HCT116 (cell line): ENCODE data around the gene NBEAL2. TPM values are rescaled to one million over a fixed set of nuclear protein-coding genes. Genes with fewer than 3 reads are reported as not detected.

Experiments used
- ATAC-seq: fragments of 200-7000 bp; cut with Tn5 transposase; 2 replicates; pipeline ENCODE4 v1.9.1; 2020; ENCODE audit warnings: mild to moderate bottlenecking, moderate library complexity
- BruUV-seq: library from RNA; stranded (reverse); fragments of 400-500 nt; replicated peaks from 2 replicates; lab custom pipeline; 2021; lab: Mats Ljungman, UMichigan
- CTCF ChIA-PET: fragments of 300-600 bp; sonication (Branson Sonifier 250); formaldehyde crosslinking; loops from one replicate; lab custom pipeline; 2021; ENCODE audit warnings: antibody characterized with exemption; lab: Charles Lee
- POLR2A ChIA-PET: fragments of 300-600, 350-600 bp; sonication (Branson Sonifier 250); formaldehyde crosslinking; loops from one replicate; lab custom pipeline; 2021; ENCODE audit warnings: antibody characterized with exemption; lab: Charles Lee
- RAD21 ChIA-PET, 2 experiments: fragments of 300-600 bp; sonication (Branson Sonifier 250); formaldehyde crosslinking; loops; one replicate each; lab custom pipeline; 2023; ENCODE audit warnings: low total read pairs in 2 of 2; ENCODE audit not compliant: uncharacterized antibody in 2 of 2, unreplicated experiment in 2 of 2, low non-redundant PET in 1 of 2; lab: Charles Lee
- DNase-seq: peaks from one replicate; pipeline ENCODE4 v3.0.0-alpha.2; 2010; ENCODE audit warnings: low read depth, low spot score
- H2AFZ ChIP-seq: fragments of 200-600 bp; shearing (Covaris generic), sonication (generic); 2 replicates; pipeline ENCODE4 v1.6.1; 2017; ENCODE audit warnings: low read depth, mixed run types, mixed read lengths, antibody characterized with exemption, low read length; ENCODE audit not compliant: poor library complexity, severe bottlenecking
- H3K27ac ChIP-seq: 2 replicates; pipeline ENCODE4 v1.5.1; 2012; ENCODE audit warnings: low read depth, low read length
- H3K27me3 ChIP-seq: fragments of 200-600 bp; sonication (generic); 2 replicates; pipeline ENCODE4 v1.6.1; 2016; ENCODE audit warnings: mixed run types, low read length, mixed read lengths; ENCODE audit not compliant: insufficient read depth
- H3K36me3 ChIP-seq, 2 experiments: fragments of 200-500 bp in 1 of 2; fragments of 200-600 bp in 1 of 2; sonication (Bioruptor generic) in 1 of 2; sonication (generic) in 1 of 2; 2 replicates each; pipeline versions ENCODE4 v1.5.1 to v1.6.1; 2014 to 2016; ENCODE audit warnings: low read length in 2 of 2, inconsistent platforms in 1 of 2, mixed read lengths in 1 of 2, mixed run types in 1 of 2; ENCODE audit not compliant: insufficient read depth in 2 of 2, control insufficient read depth in 1 of 2
- H3K4me1 ChIP-seq, 2 experiments: fragments of 200-600 bp in 1 of 2; sonication (generic) in 1 of 2; 2 replicates each; pipeline versions ENCODE4 v1.5.1 to v1.6.1; 2012 to 2017; ENCODE audit warnings: low read length in 2 of 2, inconsistent platforms in 1 of 2, mild to moderate bottlenecking in 1 of 2, mixed read lengths in 1 of 2, mixed run types in 1 of 2, moderate library complexity in 1 of 2; ENCODE audit not compliant: insufficient read depth in 2 of 2, control insufficient read depth in 1 of 2
- H3K4me2 ChIP-seq: fragments of 200-600 bp; sonication (generic); 2 replicates; pipeline ENCODE4 v1.6.1; 2017; ENCODE audit warnings: mixed run types, low read length, mixed read lengths
- H3K4me3 ChIP-seq, 2 experiments: fragments of 200-600 bp in 1 of 2; sonication (generic) in 1 of 2; replicated peaks in 1 of 2; 2 replicates each; pipeline ENCODE4 v1.5.1; 2011 to 2016; ENCODE audit warnings: low read length in 2 of 2, control low read depth in 1 of 2, low read depth in 1 of 2, mild to moderate bottlenecking in 1 of 2, mixed read lengths in 1 of 2, mixed run types in 1 of 2
- H3K79me2 ChIP-seq: fragments of 200-600 bp; sonication (generic); 2 replicates; pipeline ENCODE4 v1.6.1; 2017; ENCODE audit warnings: mild to moderate bottlenecking, mixed run types, low read length, moderate library complexity, mixed read lengths; ENCODE audit not compliant: insufficient read depth
- H3K9ac ChIP-seq: fragments of 200-600 bp; sonication (generic); 2 replicates; pipeline ENCODE4 v1.6.1; 2016; ENCODE audit warnings: low read length, mixed read lengths
- H3K9me2 ChIP-seq: fragments of 200-600 bp; sonication (generic), shearing (Covaris generic); 2 replicates; pipeline ENCODE4 v1.6.1; 2017; ENCODE audit warnings: mixed run types, mild to moderate bottlenecking, moderate library complexity; ENCODE audit not compliant: insufficient read depth
- H3K9me3 ChIP-seq, 2 experiments: fragments of 200-500 bp in 1 of 2; fragments of 200-600 bp in 1 of 2; sonication (Bioruptor generic) in 1 of 2; sonication (generic) in 1 of 2; 2 replicates each; pipeline ENCODE4 v1.6.1; 2014 to 2017; ENCODE audit warnings: low read length in 2 of 2, mixed read lengths in 2 of 2, inconsistent platforms in 1 of 2, low read depth in 1 of 2, mild to moderate bottlenecking in 1 of 2, mixed run types in 1 of 2, moderate library complexity in 1 of 2; ENCODE audit not compliant: control insufficient read depth in 1 of 2, insufficient read depth in 1 of 2
- H4K20me1 ChIP-seq: fragments of 200-600 bp; sonication (generic), shearing (Covaris generic); 2 replicates; pipeline ENCODE4 v1.6.1; 2017; ENCODE audit warnings: mixed run types, mild to moderate bottlenecking, moderate library complexity; ENCODE audit not compliant: insufficient read depth
- ATF3 ChIP-seq: IDR thresholded peaks from 2 replicates; pipeline ENCODE4 v1.6.1; 2012
- CBX3 ChIP-seq: IDR thresholded peaks from 2 replicates; pipeline ENCODE4 v1.6.1; 2012; ENCODE audit warnings: low read depth
- CEBPB ChIP-seq: IDR thresholded peaks from 2 replicates; pipeline ENCODE4 v1.6.1; 2012; ENCODE audit warnings: low read depth
- ELF1 ChIP-seq: IDR thresholded peaks from 2 replicates; pipeline ENCODE4 v1.6.1; 2012; ENCODE audit warnings: low read depth, borderline replicate concordance
- EZH2 ChIP-seq: fragments of 200-600 bp; sonication (generic); IDR thresholded peaks from 2 replicates; pipeline ENCODE4 v1.6.1; 2017; ENCODE audit warnings: antibody characterized with exemption, mixed run types
- EZH2phosphoT487 ChIP-seq: fragments of 200-600 bp; IDR thresholded peaks from 2 replicates; pipeline ENCODE4 v1.6.1; 2018; ENCODE audit warnings: antibody characterized with exemption, borderline replicate concordance
- FOSL1 ChIP-seq: IDR thresholded peaks from 2 replicates; pipeline ENCODE4 v1.6.1; 2012; ENCODE audit warnings: low read depth
- JUND ChIP-seq: IDR thresholded peaks from 2 replicates; pipeline ENCODE4 v1.6.1; 2012
- POLR2A ChIP-seq: IDR thresholded peaks from 2 replicates; pipeline ENCODE4 v1.7.0; 2011; ENCODE audit warnings: borderline replicate concordance; ENCODE audit not compliant: insufficient read depth, insufficient read length; ENCODE audit errors: extremely low read depth
- POLR2AphosphoS5 ChIP-seq: IDR thresholded peaks from 2 replicates; pipeline ENCODE4 v1.6.1; 2011; ENCODE audit warnings: mild to moderate bottlenecking, low read depth, low read length, moderate library complexity
- RAD21 ChIP-seq: IDR thresholded peaks from 2 replicates; pipeline ENCODE4 v1.6.1; 2012; ENCODE audit warnings: low read depth, mild to moderate bottlenecking
- SIN3A ChIP-seq: IDR thresholded peaks from 2 replicates; pipeline ENCODE4 v1.6.1; 2012; ENCODE audit warnings: low read depth
- SP1 ChIP-seq: IDR thresholded peaks from 2 replicates; pipeline ENCODE4 v1.6.1; 2012; ENCODE audit warnings: low read depth
- SRF ChIP-seq: IDR thresholded peaks from 2 replicates; pipeline ENCODE4 v1.6.1; 2012; ENCODE audit warnings: low read depth
- TCF7L2 ChIP-seq: IDR thresholded peaks from 2 replicates; pipeline ENCODE4 v1.7.0; 2011; ENCODE audit warnings: borderline replicate concordance, inconsistent platforms; ENCODE audit not compliant: insufficient read depth, insufficient read length; ENCODE audit errors: extremely low read depth
- YY1 ChIP-seq: IDR thresholded peaks from 2 replicates; pipeline ENCODE4 v1.6.1; 2011; ENCODE audit warnings: low read length, low read depth, moderate library complexity, mild to moderate bottlenecking; ENCODE audit not compliant: insufficient replicate concordance; ENCODE audit errors: extremely low read depth
- ZFX ChIP-seq: fragments of 450-650 bp; IDR thresholded peaks from 2 replicates; pipeline ENCODE4 v1.6.1; 2017
- intact Hi-C: fragments of 100-400 bp; cut with micrococcal nuclease; formaldehyde crosslinking; loops from 2 replicates; pipeline ENCODE4 v1.10.0; 2022
- total RNA-seq: library from RNA; stranded (reverse); gene quantifications from one replicate; pipeline ENCODE4 v1.2.1, GENCODE V29; 2021; ENCODE audit not compliant: unreplicated experiment
- TF ChIP-seq, protein P1 (sequence below): IDR thresholded peaks from 2 replicates; pipeline ENCODE4 v1.6.1; 2012
- TF ChIP-seq, protein P2 (sequence below), 3 experiments: fragments of 200-600 bp in 1 of 3; sonication (generic) in 1 of 3; IDR thresholded peaks in 2 of 3; conservative IDR thresholded peaks in 1 of 3; 2 replicates each; pipeline ENCODE4 v1.5.1; 2012 to 2017; ENCODE audit warnings: low read depth in 2 of 3, low read length in 2 of 3, antibody characterized with exemption in 1 of 3, borderline replicate concordance in 1 of 3, control low read depth in 1 of 3, mild to moderate bottlenecking in 1 of 3, mixed read lengths in 1 of 3, mixed run types in 1 of 3, moderate library complexity in 1 of 3; ENCODE audit not compliant: insufficient read depth in 1 of 3

Gene NBEAL2
- total RNA-seq, 1 experiment from 2014 or later = 72.9 TPM

DNA sequence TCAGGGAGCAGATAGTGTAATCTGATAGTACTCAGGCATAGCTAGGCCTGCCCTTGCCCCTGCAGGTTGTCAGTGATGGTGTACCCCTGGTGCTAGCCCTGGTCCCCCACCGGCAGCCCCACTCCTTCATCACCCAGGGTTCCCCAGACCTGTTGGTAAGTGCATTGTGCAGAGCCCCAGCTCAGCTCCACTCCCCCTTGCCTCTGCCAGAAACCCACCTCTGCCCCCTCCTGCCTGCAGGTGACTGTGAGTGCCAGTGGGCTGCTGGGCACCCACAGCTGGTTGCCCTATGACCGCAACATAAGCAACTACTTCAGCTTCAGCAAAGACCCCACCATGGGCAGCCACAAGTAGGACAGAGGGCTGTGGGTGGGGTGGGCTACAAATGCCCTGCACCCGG, 27.5 kb downstream of the NBEAL2 start:
- Histone ChIP-seq H3K36me3 (peaks cover 6 to 15% of the 10 kb centered on the region in 2 experiments; a peak in 3 of 4 replicates), H3K9me3 (no peaks in the 10 kb centered on the region), H3K27ac (no peak overlapping the region), H4K20me1 (no peaks in the 10 kb centered on the region), H2AFZ (no peak overlapping the region), H3K27me3 (no peaks in the 10 kb centered on the region), H3K9ac (no peak overlapping the region), H3K79me2 (no peaks in the 10 kb centered on the region), H3K4me3 (no peak overlapping the region), H3K4me2 (no peak overlapping the region), H3K9me2 (no peaks in the 10 kb centered on the region), H3K4me1 (no peaks in the 10 kb centered on the region)
- intact Hi-C loops = no loop called here
- ChIA-PET POLR2A (no interaction called here), CTCF (no interaction called here), RAD21 (no interaction called here)
- no peak for TF ChIP-seq FOSL1
- no peak for TF ChIP-seq CEBPB
- TF ChIP-seq CBX3 = no peak
- no peak for TF ChIP-seq POLR2A
- no peak for TF ChIP-seq SRF
- no peak for TF ChIP-seq SP1
- no peak for TF ChIP-seq EZH2phosphoT487
- TF ChIP-seq JUND = no peak
- TF ChIP-seq EZH2 = no peak
- TF ChIP-seq RAD21 = no peak
- TF ChIP-seq ELF1 = no peak
- TF ChIP-seq TCF7L2 = no peak
- TF ChIP-seq, protein P1, sequence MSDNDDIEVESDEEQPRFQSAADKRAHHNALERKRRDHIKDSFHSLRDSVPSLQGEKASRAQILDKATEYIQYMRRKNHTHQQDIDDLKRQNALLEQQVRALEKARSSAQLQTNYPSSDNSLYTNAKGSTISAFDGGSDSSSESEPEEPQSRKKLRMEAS = no peak
- TF ChIP-seq ATF3 = no peak
- TF ChIP-seq POLR2AphosphoS5 = no peak
- no peak for TF ChIP-seq YY1
- no peak for TF ChIP-seq ZFX
- TF ChIP-seq SIN3A = no peak
- TF ChIP-seq, protein P2, sequence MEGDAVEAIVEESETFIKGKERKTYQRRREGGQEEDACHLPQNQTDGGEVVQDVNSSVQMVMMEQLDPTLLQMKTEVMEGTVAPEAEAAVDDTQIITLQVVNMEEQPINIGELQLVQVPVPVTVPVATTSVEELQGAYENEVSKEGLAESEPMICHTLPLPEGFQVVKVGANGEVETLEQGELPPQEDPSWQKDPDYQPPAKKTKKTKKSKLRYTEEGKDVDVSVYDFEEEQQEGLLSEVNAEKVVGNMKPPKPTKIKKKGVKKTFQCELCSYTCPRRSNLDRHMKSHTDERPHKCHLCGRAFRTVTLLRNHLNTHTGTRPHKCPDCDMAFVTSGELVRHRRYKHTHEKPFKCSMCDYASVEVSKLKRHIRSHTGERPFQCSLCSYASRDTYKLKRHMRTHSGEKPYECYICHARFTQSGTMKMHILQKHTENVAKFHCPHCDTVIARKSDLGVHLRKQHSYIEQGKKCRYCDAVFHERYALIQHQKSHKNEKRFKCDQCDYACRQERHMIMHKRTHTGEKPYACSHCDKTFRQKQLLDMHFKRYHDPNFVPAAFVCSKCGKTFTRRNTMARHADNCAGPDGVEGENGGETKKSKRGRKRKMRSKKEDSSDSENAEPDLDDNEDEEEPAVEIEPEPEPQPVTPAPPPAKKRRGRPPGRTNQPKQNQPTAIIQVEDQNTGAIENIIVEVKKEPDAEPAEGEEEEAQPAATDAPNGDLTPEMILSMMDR (IDR thresholded peaks at IDR 0.05 in 2 of 3, conservative IDR thresholded peaks at IDR 0.05 in 1 of 3; ENCODE audit: borderline replicate concordance in 1 of 3, insufficient read depth in 1 of 3, low read depth in 2 of 3, low read length in 2 of 3) = no peak
- no TSS peak for BruUV-seq
- no peak for DNase-seq
- no peak for ATAC-seq
